GM12874 (cell line): ENCODE results near the gene SLC18A3.

ENCODE experiments used
- CTCF ChIP-seq: IDR thresholded peaks from 2 replicates; pipeline ENCODE4 v1.5.1; 2011; ENCODE audit warnings: low read depth, mild to moderate bottlenecking, control low read depth, low read length, moderate library complexity; ENCODE audit not compliant: insufficient read depth

SLC18A3 gene

GRCh38 chr10:49572594-49573114, 37.5 kb upstream of the SLC18A3 start:
- TF ChIP-seq CTCF: no peak

GRCh38 chr10:49575489-49576072, 34.5 kb upstream of the SLC18A3 start:
- TF ChIP-seq CTCF: no peak

GRCh38 chr10:49577182-49577925, 32.8 kb upstream of the SLC18A3 start:
- no peak for TF ChIP-seq CTCF

- no peak for TF ChIP-seq CTCF
These were observed 31.7 kb upstream of the SLC18A3 start for GRCh38 chr10:49578392-49578791.

- no peak for TF ChIP-seq CTCF
These were observed 30.5 kb upstream of the SLC18A3 start for GRCh38 chr10:49579621-49580020.

GRCh38 chr10:49585387-49585786, 24.7 kb upstream of the SLC18A3 start:
- TF ChIP-seq CTCF: no peak

- TF ChIP-seq CTCF: no peak
These were observed 22.1 kb upstream of the SLC18A3 start for GRCh38 chr10:49587981-49588380.
